Right lobe of liver (tissue), 4 donors: Measurements from ENCODE around the gene MFSD6L.

ENCODE experiments used
- POLR2A ChIP-seq: fragments of 450-650 bp; IDR thresholded peaks from one replicate; pipeline ENCODE4 v1.6.1; 2017; ENCODE audit warnings: antibody characterized with exemption, mild to moderate bottlenecking
- TF ChIP-seq, protein P1 (sequence below), 4 donors: fragments of 200-600 bp in 3 of 4; fragments of 450-650 bp in 1 of 4; IDR thresholded peaks; one replicate each; pipeline versions ENCODE4 v1.5.1 to v1.8.0; 2016 to 2022; ENCODE audit warnings: antibody characterized with exemption in 4 of 4, mild to moderate bottlenecking in 2 of 4
- donor health status: DM: no; HTN: no; CAD: no.
- donor health status: DM: no; HTN: no; CAD: no.
- donor health status: DM: no; HTN: yes; CAD: no.

DNA sequence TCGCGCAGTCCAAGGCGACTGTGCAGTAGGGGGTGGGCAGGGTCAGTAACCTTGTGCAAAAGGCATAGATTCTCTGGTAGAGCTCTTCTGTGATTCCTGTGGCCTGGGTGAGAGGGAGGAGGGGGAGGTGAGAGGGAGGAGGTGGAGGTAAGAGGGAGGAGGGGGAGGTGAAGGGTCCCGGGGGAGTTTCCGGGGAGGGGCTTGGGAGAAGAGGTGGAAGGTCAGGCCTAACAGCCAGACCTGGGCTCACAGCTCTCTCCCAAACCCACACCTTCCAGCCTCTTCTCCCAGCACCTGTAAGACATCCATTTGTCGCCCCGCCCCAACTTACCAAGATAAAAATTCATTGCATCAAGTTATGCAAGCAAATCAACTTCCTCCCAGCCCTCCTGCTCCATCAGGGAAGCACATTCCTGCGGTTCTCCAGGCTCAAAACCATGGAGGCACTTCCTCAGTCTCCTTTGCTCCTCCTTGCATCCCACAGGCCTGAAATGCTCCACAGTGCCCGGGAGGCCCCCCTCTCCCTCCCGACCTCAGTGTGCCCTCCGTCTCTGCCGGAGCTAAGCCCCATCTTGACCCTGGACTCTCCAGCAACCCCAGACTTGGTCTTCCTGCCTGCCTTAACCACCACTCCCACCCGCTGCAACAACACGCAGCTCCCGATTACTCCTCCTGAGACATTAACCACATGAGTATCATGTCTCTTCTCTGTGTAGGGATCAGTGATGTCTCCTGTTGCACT is 37.8 kb upstream of the MFSD6L start:
- TF ChIP-seq, protein P1, sequence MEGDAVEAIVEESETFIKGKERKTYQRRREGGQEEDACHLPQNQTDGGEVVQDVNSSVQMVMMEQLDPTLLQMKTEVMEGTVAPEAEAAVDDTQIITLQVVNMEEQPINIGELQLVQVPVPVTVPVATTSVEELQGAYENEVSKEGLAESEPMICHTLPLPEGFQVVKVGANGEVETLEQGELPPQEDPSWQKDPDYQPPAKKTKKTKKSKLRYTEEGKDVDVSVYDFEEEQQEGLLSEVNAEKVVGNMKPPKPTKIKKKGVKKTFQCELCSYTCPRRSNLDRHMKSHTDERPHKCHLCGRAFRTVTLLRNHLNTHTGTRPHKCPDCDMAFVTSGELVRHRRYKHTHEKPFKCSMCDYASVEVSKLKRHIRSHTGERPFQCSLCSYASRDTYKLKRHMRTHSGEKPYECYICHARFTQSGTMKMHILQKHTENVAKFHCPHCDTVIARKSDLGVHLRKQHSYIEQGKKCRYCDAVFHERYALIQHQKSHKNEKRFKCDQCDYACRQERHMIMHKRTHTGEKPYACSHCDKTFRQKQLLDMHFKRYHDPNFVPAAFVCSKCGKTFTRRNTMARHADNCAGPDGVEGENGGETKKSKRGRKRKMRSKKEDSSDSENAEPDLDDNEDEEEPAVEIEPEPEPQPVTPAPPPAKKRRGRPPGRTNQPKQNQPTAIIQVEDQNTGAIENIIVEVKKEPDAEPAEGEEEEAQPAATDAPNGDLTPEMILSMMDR (IDR thresholded peaks at IDR 0.05): no peak
- TF ChIP-seq POLR2A: no peak
